Kidney (tissue), 14 donors: Measurements from ENCODE around the gene IFT52. TPM values are rescaled to one million over a fixed set of nuclear protein-coding genes. Genes with fewer than 3 reads are reported as not detected.

Experiments used
- DNase-seq, 5 donors: peaks; one replicate each; pipeline ENCODE4 v3.0.0-alpha.2; 2013 to 2020
- FAIRE-seq: peaks from 2 replicates; lab custom pipeline; 2012; peaks lifted over from hg19 to GRCh38; lab: Jason Lieb, UNC
- H3K27ac ChIP-seq, 2 donors: one replicate each; pipeline ENCODE4 v1.7.0; 2013; ENCODE audit warnings: low read depth in 2 of 2, low read length in 2 of 2, inconsistent platforms in 1 of 2
- H3K27me3 ChIP-seq: one replicate; pipeline ENCODE4 v1.7.1; 2013; ENCODE audit warnings: low read length, inconsistent platforms; ENCODE audit not compliant: control insufficient read depth, insufficient read depth
- H3K36me3 ChIP-seq, 3 donors: one replicate each; pipeline versions ENCODE4 v1.7.0 to v1.7.1; 2013; ENCODE audit warnings: low read length in 3 of 3, control low read depth in 1 of 3, inconsistent platforms in 1 of 3; ENCODE audit not compliant: insufficient read depth in 3 of 3, control insufficient read depth in 2 of 3
- H3K4me1 ChIP-seq, 3 donors: one replicate each; pipeline versions ENCODE4 v1.7.0 to v1.7.1; 2013; ENCODE audit warnings: low read length in 3 of 3, inconsistent platforms in 1 of 3, low read depth in 1 of 3; ENCODE audit not compliant: control insufficient read depth in 2 of 3, insufficient read depth in 2 of 3
- H3K4me3 ChIP-seq, 3 donors: one replicate each; pipeline versions ENCODE4 v1.7.0 to v1.8.1; 2013; ENCODE audit warnings: low read length in 3 of 3, control low read depth in 1 of 3, inconsistent platforms in 1 of 3
- H3K9ac ChIP-seq, 3 donors: one replicate each; pipeline versions ENCODE4 v1.7.0 to v1.7.1; 2013; ENCODE audit warnings: low read length in 3 of 3, control low read depth in 1 of 3, inconsistent platforms in 1 of 3
- H3K9me3 ChIP-seq, 3 donors: one replicate each; pipeline versions ENCODE4 v1.7.0 to v1.7.1; 2013; ENCODE audit warnings: low read length in 3 of 3, control low read depth in 1 of 3, inconsistent platforms in 1 of 3; ENCODE audit not compliant: control insufficient read depth in 2 of 3, insufficient read depth in 1 of 3
- CTCF ChIP-seq: IDR thresholded peaks from 3 replicates; pipeline ENCODE4 v1.5.1; 2012; ENCODE audit warnings: mild to moderate bottlenecking, moderate library complexity, borderline replicate concordance; ENCODE audit not compliant: insufficient read depth; ENCODE audit errors: extremely low read depth
- intact Hi-C: fragments of 100-400 bp; cut with DNase I; formaldehyde crosslinking; loops from one replicate; pipeline ENCODE4 v1.11.1; 2022
- polyA plus RNA-seq: library from polyadenylated mRNA; stranded (reverse); fragments of 350-450 nt; fragmentation: Illumina TruSeq; extraction: RNeasy Lipid Tissue Mini Kit (QIAGEN cat#74804); gene quantifications from one replicate; pipeline ENCODE4 v1.2.3, GENCODE V29; 2014; ENCODE audit warnings: low read depth, low replicate concordance; ENCODE audit not compliant: insufficient read depth
- total RNA-seq: library from RNA; stranded (reverse); fragmentation: NEBNext Ultra II Directional; extraction: Animal tissue kit (Norgen Biotek cat#: 25700); gene quantifications from one replicate; pipeline ENCODE4 v1.2.1, GENCODE V29; 2021
- donor health status: control.
- donor health status: control.
- donor health status: control.
- donor health status: control.
- donor health status: control.
- donor health status: DM: yes; HTN: yes; CAD: no.
- donor health status: Normal renal cell carcinoma (clear cell type).

The IFT52 gene
- total and polyA plus RNA-seq, 2 donors from 2014 or later, result 27.0 to 35.2 TPM

- intact Hi-C loops, result no loop called here
Observed at GRCh38 chr20:43583133-43583864, 7.4 kb upstream of the IFT52 start.

GRCh38 chr20:43583982-43584432 lies 6.7 kb upstream of the IFT52 start:
- DNase-seq (peak in 4 of 5 donors; percentile 14 to 96 (median 58)), FAIRE-seq (no peak)
- H3K9ac ChIP-seq, result no peak overlapping the region
- no peak overlapping the region for H3K27ac ChIP-seq
- peaks cover 0 to 29% (median 9%) of the 10 kb centered on the region in 3 donors for H3K36me3 ChIP-seq
- TF ChIP-seq CTCF, result no peak
- H3K9me3 ChIP-seq, result no peaks in the 10 kb centered on the region
- H3K27me3 ChIP-seq, result no peaks in the 10 kb centered on the region
- intact Hi-C loops, result no loop called here
- no peak overlapping the region for H3K4me3 ChIP-seq
- H3K4me1 ChIP-seq, result peaks cover 0 to 11% (median 7%) of the 10 kb centered on the region in 3 donors

More at GRCh38 chr20:43583133-43583864, 7.4 kb upstream of the IFT52 start:
- TF ChIP-seq CTCF, result no peak
- Histone ChIP-seq H3K36me3 (peaks cover 0 to 32% (median 9%) of the 10 kb centered on the region in 3 donors), H3K9me3 (no peaks in the 10 kb centered on the region), H3K27ac (no peak overlapping the region), H3K27me3 (no peaks in the 10 kb centered on the region), H3K4me3 (no peak overlapping the region), H3K9ac (no peak overlapping the region), H3K4me1 (peaks cover 0 to 11% (median 7%) of the 10 kb centered on the region in 3 donors)
- no peak for FAIRE-seq
- DNase-seq, result no peak

- Histone ChIP-seq H3K27ac (no peak overlapping the region), H3K4me1 (peaks cover 0 to 11% (median 7%) of the 10 kb centered on the region in 3 donors), H3K27me3 (no peaks in the 10 kb centered on the region), H3K9me3 (no peaks in the 10 kb centered on the region), H3K36me3 (peaks cover 0 to 24% (median 9%) of the 10 kb centered on the region in 3 donors), H3K4me3 (no peak overlapping the region), H3K9ac (peak overlapping the region in 1 of 3 donors; percentile 39)
- intact Hi-C loops, result no loop called here
- DNase-seq (peak in 1 of 5 donors; percentile 47), FAIRE-seq (no peak)
- no peak for TF ChIP-seq CTCF
Observed at GRCh38 chr20:43584448-43585136, 6.1 kb upstream of the IFT52 start.
